ENCODE data around the gene ARHGEF2.

GRCh38 chr1:156025876-156026275 lies 47.5 kb upstream of the ARHGEF2 start:
- TF ChIP-seq CTCF (IDR thresholded peaks at IDR 0.05; ENCODE audit: extremely low read depth in 1 of 2, insufficient read depth in 1 of 2, low read depth in 1 of 2, low read length in 2 of 2), result peak; percentile 70 to 90
- no peak for TF ChIP-seq POLR2A (IDR thresholded peaks at IDR 0.05; ENCODE audit: low read depth, low read length)
- TF ChIP-seq POLR2AphosphoS5 (IDR thresholded peaks at IDR 0.05; ENCODE audit: insufficient read depth, low read depth, low read length), result no peak
- no peak for TF ChIP-seq EZH2 (IDR thresholded peaks at IDR 0.05; ENCODE audit: borderline replicate concordance, low read depth, low read length, severe bottlenecking)
- no peak for TF ChIP-seq JUN (IDR thresholded peaks at IDR 0.05; ENCODE audit: borderline replicate concordance, insufficient read depth, insufficient read length, low read depth)
- no peak for TF ChIP-seq MAX (IDR thresholded peaks at IDR 0.05; ENCODE audit: insufficient read depth, insufficient read length)
- no peak for TF ChIP-seq FOS (IDR thresholded peaks at IDR 0.05; ENCODE audit: borderline replicate concordance, insufficient read depth, low read length)

Data from endothelial cell of umbilical vein (primary cell).